MCF 10A (cell line): ENCODE results near the gene FAM200B. TPM values are rescaled to one million over a fixed set of nuclear protein-coding genes. Genes with fewer than 3 reads are reported as not detected.

Experiments
- BruUV-seq: library from RNA; stranded (reverse); fragments of 400-500 nt; replicated peaks from 2 replicates; lab custom pipeline; 2021; lab: Mats Ljungman, UMichigan
- CTCF ChIA-PET: fragments of 300-600 bp; sonication (Branson Sonifier 250); formaldehyde crosslinking; extraction: SDS; loops from one replicate; lab custom pipeline; 2021; ENCODE audit warnings: antibody characterized with exemption, inconsistent platforms; lab: Yijun Ruan, JAX
- POLR2A ChIA-PET: fragments of 300-600, 350-650 bp; sonication (Branson Sonifier 250); formaldehyde crosslinking; extraction: SDS; loops from one replicate; lab custom pipeline; 2020; ENCODE audit warnings: antibody characterized with exemption, inconsistent platforms; lab: Yijun Ruan, JAX
- DNase-seq: peaks from one replicate; pipeline ENCODE4 v3.0.0-alpha.2; 2018; ENCODE audit not compliant: unreplicated experiment
- H3K27ac Mint-ChIP-seq: one replicate; pipeline ENCODE4 v1.8.0; 2022; ENCODE audit warnings: mild to moderate bottlenecking, low read depth, mixed read lengths; ENCODE audit not compliant: unreplicated experiment
- H3K27me3 Mint-ChIP-seq: one replicate; pipeline ENCODE4 v1.8.0; 2022; ENCODE audit warnings: mixed read lengths; ENCODE audit not compliant: insufficient read depth, unreplicated experiment
- H3K36me3 Mint-ChIP-seq: one replicate; pipeline ENCODE4 v1.8.0; 2022; ENCODE audit warnings: mild to moderate bottlenecking, moderate library complexity, mixed read lengths; ENCODE audit not compliant: insufficient read depth, unreplicated experiment
- H3K4me1 Mint-ChIP-seq: one replicate; pipeline ENCODE4 v1.8.0; 2022; ENCODE audit warnings: mixed read lengths; ENCODE audit not compliant: insufficient read depth, unreplicated experiment
- H3K4me3 Mint-ChIP-seq: one replicate; pipeline ENCODE4 v1.8.0; 2022; ENCODE audit warnings: mild to moderate bottlenecking, moderate library complexity, mixed read lengths; ENCODE audit not compliant: unreplicated experiment
- H3K9me3 Mint-ChIP-seq: one replicate; pipeline ENCODE4 v1.8.0; 2022; ENCODE audit warnings: mixed read lengths; ENCODE audit not compliant: unreplicated experiment
- CTCF ChIP-seq: fragments of 200-600 bp; IDR thresholded peaks from one replicate; pipeline ENCODE4 v1.8.0; 2022; ENCODE audit warnings: antibody characterized with exemption, mild to moderate bottlenecking; ENCODE audit not compliant: unreplicated experiment
- intact Hi-C: fragments of 100-400 bp; cut with micrococcal nuclease; formaldehyde crosslinking; loops from 2 replicates; pipeline ENCODE4 v1.14.1; 2022
- total RNA-seq: library from RNA; stranded (reverse); gene quantifications from 2 replicates; pipeline ENCODE4 v1.2.3, GENCODE V29; 2022

The FAM200B gene
- total RNA-seq, 1 experiment from 2014 or later: 46.5 TPM

- DNase-seq: peak; percentile 99
- Mint-ChIP-seq H3K36me3 (peaks cover 13% of the 10 kb centered on the region), H3K27ac (peak overlapping the region; percentile 91), H3K4me1 (peaks cover 26% of the 10 kb centered on the region), H3K4me3 (peak overlapping the region; percentile 97), H3K27me3 (no peaks in the 10 kb centered on the region), H3K9me3 (no peaks in the 10 kb centered on the region)
- CTCF ChIA-PET: interaction anchor here (0.7 to 1.5 kb wide), 5 partner anchors 9 to 62 kb away, joined by 4 to 6 read pairs (median 4); partner anchors contain the start of gene FBXL5
- intact Hi-C loops: no loop called here
- BruUV-seq: no TSS peak
- POLR2A ChIA-PET: interaction anchor here (0.9 to 11.9 kb wide), 6 partner anchors 10 to 236 kb away, joined by 3 to 410 read pairs (median 4); partner anchors contain the start of gene FBXL5
- no peak for TF ChIP-seq CTCF
These were observed 4.1 kb upstream of the FAM200B start for GRCh38 chr4:15677507-15677988.

GRCh38 chr4:15681067-15681371 lies 608 bp upstream of the FAM200B start:
- no peaks in the 10 kb centered on the region for H3K9me3 Mint-ChIP-seq
- POLR2A ChIA-PET: interaction anchor here (0.5 to 11.9 kb wide), 16 partner anchors 10 to 573 kb away, joined by 3 to 410 read pairs (median 4); partner anchors contain the start of gene FBXL5
- peaks cover 8% of the 10 kb centered on the region for H3K36me3 Mint-ChIP-seq
- H3K4me1 Mint-ChIP-seq: peaks cover 37% of the 10 kb centered on the region
- no peak for TF ChIP-seq CTCF
- intact Hi-C loops: loop anchor here (1.0 kb wide), 1 partner anchor 26 kb away; the partner anchor contains the start of gene FBXL5
- no peak for DNase-seq
- peak overlapping the region; percentile 97 for H3K4me3 Mint-ChIP-seq
- TSS peak; percentile 46 for BruUV-seq
- H3K27me3 Mint-ChIP-seq: no peaks in the 10 kb centered on the region
- CTCF ChIA-PET: interaction anchor here (0.6 to 2.0 kb wide), 3 partner anchors 20 to 30 kb away, joined by 3 to 6 read pairs (median 4); no protein-coding TSS in a partner anchor
- peak overlapping the region; percentile 98 for H3K27ac Mint-ChIP-seq

GRCh38 chr4:15682242-15683142 lies 865 bp downstream of the FAM200B start:
- ChIA-PET CTCF (interaction anchor here (0.6 to 2.0 kb wide), 9 partner anchors 21 to 477 kb away, joined by 3 to 6 read pairs (median 3); partner anchors contain the start of gene CC2D2A), POLR2A (interaction anchor here (0.6 to 11.9 kb wide), 16 partner anchors 9 to 714 kb away, joined by 3 to 410 read pairs (median 4); partner anchors contain the start of gene FBXL5)
- Mint-ChIP-seq H3K9me3 (no peaks in the 10 kb centered on the region), H3K4me1 (peaks cover 35% of the 10 kb centered on the region), H3K27ac (peak overlapping the region; percentile 98), H3K36me3 (peaks cover 23% of the 10 kb centered on the region), H3K4me3 (peak overlapping the region; percentile 97), H3K27me3 (no peaks in the 10 kb centered on the region)
- intact Hi-C loops: no loop called here
- no peak for TF ChIP-seq CTCF
- DNase-seq: peak; percentile 37
- no TSS peak for BruUV-seq

GRCh38 chr4:15683143-15683495 lies 1.5 kb downstream of the FAM200B start:
- H3K4me1 Mint-ChIP-seq: peaks cover 30% of the 10 kb centered on the region
- peaks cover 29% of the 10 kb centered on the region for H3K36me3 Mint-ChIP-seq
- ChIA-PET POLR2A (interaction anchor here (1.3 to 11.9 kb wide), 5 partner anchors 8 to 30 kb away, joined by 4 to 410 read pairs (median 21); partner anchors contain the start of gene FBXL5), CTCF (interaction anchor here (0.9 kb wide), 2 partner anchors 33 to 200 kb away, joined by 3 read pairs; no protein-coding TSS in a partner anchor)
- DNase-seq: no peak
- no peaks in the 10 kb centered on the region for H3K9me3 Mint-ChIP-seq
- TF ChIP-seq CTCF: no peak
- H3K27ac Mint-ChIP-seq: peak overlapping the region; percentile 98
- no peaks in the 10 kb centered on the region for H3K27me3 Mint-ChIP-seq
- no TSS peak for BruUV-seq
- peak overlapping the region; percentile 97 for H3K4me3 Mint-ChIP-seq
- intact Hi-C loops: no loop called here
